HL-60 (cell line): ENCODE measurements around the gene DUSP7.

ENCODE experiments used
- CTCF ChIP-seq: IDR thresholded peaks from one replicate; pipeline ENCODE4 v1.5.1; 2011; ENCODE audit warnings: low read length, control low read depth, inconsistent platforms; ENCODE audit not compliant: insufficient read depth
- GABPA ChIP-seq: IDR thresholded peaks from 2 replicates; pipeline ENCODE4 v1.6.1; 2012; ENCODE audit warnings: low read depth
- POLR2AphosphoS5 ChIP-seq: IDR thresholded peaks from 2 replicates; pipeline ENCODE4 v1.6.1; 2012; ENCODE audit warnings: low read depth
- REST ChIP-seq: IDR thresholded peaks from 2 replicates; pipeline ENCODE4 v1.6.1; 2012; ENCODE audit warnings: low read depth; ENCODE audit not compliant: insufficient replicate concordance

- TF ChIP-seq CTCF = no peak
- TF ChIP-seq REST = no peak
- no peak for TF ChIP-seq GABPA
- no peak for TF ChIP-seq POLR2AphosphoS5
Observed at GRCh38 chr3:52092891-52093290, 36.5 kb upstream of the DUSP7 start.
